ENCODE results near the gene ESRRA. TPM values are rescaled to one million over a fixed set of nuclear protein-coding genes. Genes with fewer than 3 reads are reported as not detected.

ESRRA gene
- total and polyA plus RNA-seq, 10 of the 15 experiments (the other 5 are each of a cell fraction or from before 2014, with no cell fraction given), result 0.32 to 48.9 (median 12.6) TPM

GRCh38 chr11:64344787-64345186, 39.5 kb downstream of the ESRRA start (continued):
- TF ChIP-seq ZNF687 (IDR thresholded peaks at IDR 0.05) (no peak), SKIL (IDR thresholded peaks at IDR 0.05; ENCODE audit: low read depth, poor library complexity, severe bottlenecking) (no peak)

GRCh38 chr11:64347193-64347867, 42.0 kb downstream of the ESRRA start:
- H3K27me3 ChIP-seq (replicated peaks in 1 of 2; ENCODE audit: control insufficient read depth in 2 of 2, insufficient read depth in 2 of 2, low read length in 1 of 2), result no peaks in the 10 kb centered on the region
- no peaks in the 10 kb centered on the region for H3K79me2 ChIP-seq (ENCODE audit: control insufficient read depth, insufficient read depth, low read length)
- in situ Hi-C loops (cut with MboI) (no loop called here), intact Hi-C loops (cut with micrococcal nuclease; ENCODE audit: unreplicated experiment) (no loop called here)
- POLR2A ChIA-PET, result no interaction called here
- peaks cover under 1% of the 10 kb centered on the region for H3K4me1 ChIP-seq (ENCODE audit: control insufficient read depth, insufficient read depth, low read length)
- SMC1A ChIA-PET (ENCODE audit: uncharacterized antibody, unreplicated experiment), result interaction anchor here (1.0 kb wide), 1 partner anchor 143 kb away, joined by 4 read pairs; no protein-coding TSS in a partner anchor
- no TSS peak for BruUV-seq (replicated peaks)
- no peak for DNase-seq (ENCODE audit: low read depth, low spot score)
- RAD21 ChIA-PET (ENCODE audit: unreplicated experiment), result no interaction called here
- ATAC-seq, result no peak
- no peak overlapping the region for H3K4me3 ChIP-seq
- no peaks in the 10 kb centered on the region for H4K20me1 ChIP-seq (ENCODE audit: control insufficient read depth, insufficient read depth)
- no peak for FAIRE-seq
- 84% methylated on average over 12 of the region's 12 CpGs for WGBS (ENCODE audit: insufficient coverage, insufficient replicate concordance, low lambda C conversion rate, missing lambda C conversion rate)
- H2AFZ ChIP-seq (ENCODE audit: control insufficient read depth, low read depth, low read length), result no peak overlapping the region
- H3K36me3 ChIP-seq (ENCODE audit: control insufficient read depth in 2 of 2, insufficient read depth in 2 of 2, low read length in 1 of 2), result peaks cover 8 to 13% of the 10 kb centered on the region in 2 experiments; a peak in 3 of 4 replicates
- CTCF ChIA-PET, result interaction anchor here (2.7 kb wide), 1 partner anchor 30 kb away, joined by 13 read pairs; the partner anchor contains the start of genes PRDX5 and TRMT112
- no peak overlapping the region for H3K27ac ChIP-seq (ENCODE audit: control insufficient read depth, insufficient read depth)
- H3K4me2 ChIP-seq (ENCODE audit: control insufficient read depth, insufficient read depth), result no peak overlapping the region
- no peak overlapping the region for H3K9ac ChIP-seq (ENCODE audit: control insufficient read depth, insufficient read depth, low read length)
- H3K9me3 ChIP-seq (replicated peaks; ENCODE audit: control insufficient read depth, insufficient read depth, low read length), result no peaks in the 10 kb centered on the region
- TF ChIP-seq ZNF274 (IDR thresholded peaks at IDR 0.05; ENCODE audit: insufficient read depth, insufficient read length), result no peak
- no peak for TF ChIP-seq BCLAF1 (IDR thresholded peaks at IDR 0.05)
- no peak for TF ChIP-seq EP300 (IDR thresholded peaks at IDR 0.05; ENCODE audit: borderline replicate concordance in 1 of 2, control insufficient read depth in 1 of 2, low read depth in 2 of 2, low read length in 2 of 2)
- no peak for TF ChIP-seq MYC (IDR thresholded peaks at IDR 0.05; ENCODE audit: insufficient read depth, insufficient read length, insufficient replicate concordance, low read length, severe bottlenecking)
- no peak for TF ChIP-seq HCFC1 (IDR thresholded peaks at IDR 0.05; ENCODE audit: low read length)
- TF ChIP-seq KDM1A (IDR thresholded peaks at IDR 0.05; ENCODE audit: borderline replicate concordance), result no peak
- no peak for TF ChIP-seq NFIC (IDR thresholded peaks at IDR 0.05; ENCODE audit: low read depth, low read length)
- no peak for TF ChIP-seq KAT2A (conservative IDR thresholded peaks at IDR 0.05; ENCODE audit: control insufficient read depth, low read depth, low read length)
- no peak for TF ChIP-seq MTA2 (IDR thresholded peaks at IDR 0.05; ENCODE audit: low read depth)
